ENCODE measurements around the gene LARP4B. TPM values are rescaled to one million over a fixed set of nuclear protein-coding genes. Genes with fewer than 3 reads are reported as not detected.

Gene LARP4B
- total RNA-seq, 1 donor from 2014 or later: 59.9 TPM

DNA sequence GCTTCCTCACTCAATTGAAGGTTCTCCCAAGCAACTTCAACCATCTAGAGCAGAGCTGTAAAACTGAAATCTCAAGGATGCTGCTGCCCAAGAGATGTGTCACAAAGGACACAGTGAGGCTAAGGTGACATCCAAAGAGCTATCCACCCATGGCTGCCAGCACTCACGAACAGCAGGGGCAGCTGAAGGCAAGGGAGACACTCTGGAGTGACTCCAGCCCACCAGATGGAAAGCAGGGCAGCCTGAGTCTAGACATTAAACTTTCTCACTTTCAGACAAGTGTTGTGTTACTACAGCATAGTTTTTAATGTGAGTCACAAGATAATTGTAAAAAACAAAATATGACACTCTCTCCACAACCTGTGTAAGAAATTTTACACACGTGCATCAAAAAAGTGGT, 113.5 kb downstream of the LARP4B start:
- intact Hi-C loops (cut with DNase I): no loop called here
- ATAC-seq (ENCODE audit: poor library complexity): no peak
- DNase-seq: no peak

DNA sequence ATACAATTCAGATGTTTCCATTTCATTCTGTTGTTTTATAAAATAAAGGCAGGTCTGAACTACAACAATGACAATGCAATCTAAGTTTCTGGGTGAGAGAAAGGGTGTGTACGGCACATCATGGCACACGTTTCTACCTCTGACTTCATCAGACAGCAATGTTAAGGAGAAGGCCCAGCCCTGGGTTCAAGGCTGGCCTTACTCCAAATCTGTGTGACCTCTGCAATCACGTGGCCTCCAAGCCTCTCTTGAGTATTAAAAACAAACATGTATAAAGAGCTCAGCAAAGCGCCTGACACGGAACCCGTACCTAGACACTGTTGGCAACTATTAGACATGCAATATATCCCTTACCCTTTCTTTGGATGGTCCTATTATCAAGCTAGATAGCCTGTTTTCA, 114.1 kb downstream of the LARP4B start:
- no peak for ATAC-seq (ENCODE audit: poor library complexity)
- intact Hi-C loops (cut with DNase I): no loop called here

DNA sequence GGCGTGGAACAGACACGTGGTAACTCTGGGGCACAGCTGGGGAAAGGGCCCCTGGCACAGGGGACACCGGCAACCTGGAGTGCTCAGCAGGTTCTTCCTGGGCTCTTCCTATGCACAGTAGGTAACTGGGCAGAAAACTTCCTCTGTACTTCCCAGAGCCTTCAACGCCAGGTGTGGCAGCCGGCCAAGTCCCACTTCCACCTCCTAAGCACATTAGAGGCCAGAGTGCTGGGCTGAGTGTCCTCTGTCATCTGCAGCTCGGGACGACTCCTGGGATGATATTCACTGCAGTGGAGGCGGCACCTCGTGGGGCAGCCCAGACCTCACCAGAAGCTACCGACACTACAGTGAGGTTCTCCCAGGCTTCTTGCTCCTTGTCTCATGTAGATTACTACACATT, 114.5 kb downstream of the LARP4B start:
- intact Hi-C loops (cut with DNase I): no loop called here
- DNase-seq (peak; percentile 67), ATAC-seq (ENCODE audit: poor library complexity) (peak; percentile 47)

More for the DNA sequence above, 114.1 kb downstream of the LARP4B start:
- no peak for DNase-seq

GRCh38 chr10:816091-816477, 115.4 kb downstream of the LARP4B start:
- intact Hi-C loops (cut with DNase I): no loop called here
- no peak for DNase-seq
- ATAC-seq (ENCODE audit: poor library complexity): no peak

DNA sequence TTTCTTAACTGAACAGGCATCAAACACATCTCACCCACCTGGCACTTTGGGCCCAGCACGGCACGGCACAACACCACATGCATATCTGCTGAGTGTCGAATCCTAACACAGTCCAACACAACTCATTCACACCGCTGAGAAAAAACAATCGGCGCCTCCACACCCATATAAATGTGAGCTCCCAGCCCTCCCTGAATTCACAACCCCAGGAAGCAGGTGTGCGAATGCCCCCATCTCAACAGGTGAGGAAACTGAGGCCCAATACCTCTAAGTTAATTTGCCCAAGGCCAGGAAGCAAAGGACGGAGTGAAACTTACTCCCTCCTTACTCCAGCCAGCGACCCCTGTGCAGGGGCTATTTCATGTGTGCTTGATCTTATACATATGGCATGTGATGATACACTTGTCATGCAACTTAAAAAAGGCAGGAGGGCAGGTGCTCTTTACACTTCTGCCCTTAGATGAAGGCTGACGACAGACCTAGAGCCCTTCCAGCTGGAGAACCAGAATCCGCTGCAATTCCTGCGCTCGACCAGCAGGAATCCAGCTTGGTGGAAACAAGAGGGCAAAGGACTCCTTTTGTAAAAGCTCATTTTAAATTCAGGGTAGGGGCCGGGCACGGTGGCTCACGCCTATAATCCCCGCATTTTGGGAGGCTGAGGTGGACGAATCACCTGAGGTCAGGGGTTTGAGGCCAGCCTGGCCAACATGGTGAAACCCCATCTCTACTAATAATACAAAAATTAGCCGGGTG, 116.0 kb downstream of the LARP4B start:
- intact Hi-C loops (cut with DNase I): no loop called here
- ATAC-seq (ENCODE audit: poor library complexity) (no peak), DNase-seq (no peak)

- intact Hi-C loops (cut with DNase I): no loop called here
- DNase-seq (no peak), ATAC-seq (ENCODE audit: poor library complexity) (no peak)
Observed at GRCh38 chr10:814536-815302, 116.8 kb downstream of the LARP4B start.

DNA sequence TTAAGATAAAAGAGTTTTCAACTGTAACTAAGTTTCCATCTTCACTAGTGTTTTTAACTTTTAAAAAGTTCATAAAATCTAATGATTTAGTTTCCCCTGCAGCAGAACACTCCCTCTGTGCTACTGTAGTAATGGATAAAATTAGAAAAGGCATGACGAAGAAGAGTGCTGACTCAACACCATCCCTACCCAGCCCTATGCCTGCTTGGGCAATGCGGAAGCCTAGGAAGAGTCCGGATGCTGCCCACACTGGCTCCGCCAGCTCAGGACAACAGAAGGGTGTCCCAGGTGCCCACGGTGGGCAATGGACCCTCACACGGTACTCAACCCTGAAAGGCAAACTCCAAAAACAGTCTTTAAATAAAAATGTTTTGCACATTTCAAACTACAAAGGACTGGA, 118.2 kb downstream of the LARP4B start:
- intact Hi-C loops (cut with DNase I): no loop called here
- no peak for DNase-seq
- no peak for ATAC-seq (ENCODE audit: poor library complexity)

DNA sequence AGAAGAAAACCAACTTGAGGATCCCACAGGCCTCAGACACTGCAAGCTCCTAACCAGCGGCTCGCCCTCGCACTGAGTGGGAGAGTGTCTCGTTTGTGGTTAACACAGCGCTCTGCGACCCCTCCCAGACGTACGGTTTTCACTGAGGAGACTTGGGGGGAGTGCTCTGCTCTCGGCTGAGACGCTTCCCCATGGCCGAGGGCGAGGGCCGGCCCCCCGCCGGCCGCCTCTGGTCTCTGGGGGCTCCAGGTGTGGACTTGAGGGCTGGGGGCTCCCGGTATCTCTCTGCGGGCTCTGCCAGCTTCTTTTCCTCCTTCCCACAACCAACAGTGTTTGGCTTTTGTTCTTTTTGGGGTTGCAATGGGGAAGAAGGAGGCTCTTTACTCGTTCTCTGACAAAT, 118.7 kb downstream of the LARP4B start:
- ATAC-seq (ENCODE audit: poor library complexity): no peak
- intact Hi-C loops (cut with DNase I): no loop called here
- DNase-seq: no peak

DNA sequence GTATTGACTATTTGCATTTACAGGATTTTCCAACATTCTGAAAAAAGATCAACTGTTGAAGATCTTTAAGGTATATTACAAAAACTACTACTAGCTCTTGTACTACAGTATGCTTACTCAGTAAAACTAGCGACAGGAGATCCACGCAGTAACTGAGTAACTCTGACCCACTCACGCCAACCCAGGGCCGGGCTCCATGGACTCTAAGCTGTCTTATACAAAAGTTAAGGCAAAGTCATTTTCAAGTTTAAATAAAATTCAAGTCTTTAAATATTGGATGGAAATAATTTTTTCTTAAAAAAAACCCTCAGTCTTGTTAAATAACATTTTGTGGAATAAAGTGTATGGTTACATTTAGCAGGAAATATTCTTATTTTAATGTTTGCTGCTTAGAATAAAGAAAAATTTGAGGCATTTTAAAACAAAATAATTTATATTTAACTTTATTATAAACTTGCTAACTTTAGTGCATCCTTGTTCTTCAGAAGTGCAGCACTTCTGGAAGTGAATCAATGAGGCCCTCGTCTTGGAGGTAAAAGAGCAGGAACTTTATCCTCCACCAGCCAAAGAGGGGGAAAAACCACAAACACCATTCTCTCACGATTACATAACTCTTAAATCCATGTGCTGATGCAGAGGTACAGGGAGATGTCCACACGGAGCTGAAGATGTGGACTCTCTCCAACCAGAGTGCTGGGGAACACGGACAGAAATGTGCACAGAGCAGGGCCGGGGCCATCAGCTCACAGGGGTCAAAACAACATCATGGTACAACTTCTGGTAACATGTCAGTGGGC, 119.9 kb downstream of the LARP4B start:
- intact Hi-C loops (cut with DNase I): no loop called here
- no peak for DNase-seq
- ATAC-seq (ENCODE audit: poor library complexity): no peak

DNA sequence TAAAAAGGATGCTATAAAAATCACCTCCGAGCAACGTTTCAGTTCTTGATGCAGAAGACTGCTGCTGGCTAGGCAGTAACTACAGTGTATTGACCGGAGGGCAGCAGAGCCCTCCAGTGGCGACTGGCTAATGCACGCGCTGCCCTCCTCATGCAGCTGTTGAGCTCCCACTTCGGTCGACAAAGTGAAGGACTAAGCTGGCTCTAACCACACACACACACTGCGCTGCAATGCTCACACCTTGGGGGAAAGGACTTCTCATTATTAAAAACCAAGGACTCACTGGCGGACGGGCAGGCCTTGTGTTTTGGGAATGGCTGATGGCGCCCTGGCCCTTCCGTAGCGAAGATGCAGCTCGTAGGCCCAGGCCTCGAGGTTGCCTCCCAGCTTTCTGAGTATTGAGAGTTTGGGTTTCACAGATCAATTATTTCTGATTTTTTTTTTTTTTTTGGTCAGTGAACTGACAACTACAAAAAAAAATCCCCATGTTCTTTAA, 121.1 kb downstream of the LARP4B start:
- no peak for DNase-seq
- intact Hi-C loops (cut with DNase I): no loop called here
- ATAC-seq (ENCODE audit: poor library complexity): peak; percentile 40

- ATAC-seq (ENCODE audit: poor library complexity) (peak; percentile 91), DNase-seq (peak; percentile 77)
- intact Hi-C loops (cut with DNase I): no loop called here
Observed at GRCh38 chr10:809671-810350, 121.7 kb downstream of the LARP4B start.

DNA sequence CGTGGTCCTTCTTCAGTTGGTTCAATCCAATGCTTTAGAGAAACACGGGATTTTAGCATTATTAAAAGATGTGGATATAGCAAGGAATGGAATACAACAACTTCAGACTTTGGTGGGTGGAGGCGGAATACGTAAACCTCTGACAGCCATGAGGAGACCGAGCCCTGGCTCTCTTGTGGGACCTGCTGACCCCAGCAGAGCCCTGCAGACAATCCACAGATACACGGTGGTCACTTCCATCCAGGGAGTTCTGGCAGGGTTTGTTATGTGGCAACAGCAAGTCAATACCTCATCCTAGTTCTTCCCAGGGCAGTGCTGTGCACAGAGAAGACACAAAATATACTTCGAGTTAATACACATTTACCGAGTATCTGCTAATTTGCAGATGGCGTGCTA, 123.5 kb downstream of the LARP4B start:
- ATAC-seq (ENCODE audit: poor library complexity) (no peak), DNase-seq (no peak)
- intact Hi-C loops (cut with DNase I): no loop called here

- intact Hi-C loops (cut with DNase I): no loop called here
- no peak for ATAC-seq (ENCODE audit: poor library complexity)
- DNase-seq: no peak
Observed at GRCh38 chr10:807163-807957, 124.1 kb downstream of the LARP4B start.

DNA sequence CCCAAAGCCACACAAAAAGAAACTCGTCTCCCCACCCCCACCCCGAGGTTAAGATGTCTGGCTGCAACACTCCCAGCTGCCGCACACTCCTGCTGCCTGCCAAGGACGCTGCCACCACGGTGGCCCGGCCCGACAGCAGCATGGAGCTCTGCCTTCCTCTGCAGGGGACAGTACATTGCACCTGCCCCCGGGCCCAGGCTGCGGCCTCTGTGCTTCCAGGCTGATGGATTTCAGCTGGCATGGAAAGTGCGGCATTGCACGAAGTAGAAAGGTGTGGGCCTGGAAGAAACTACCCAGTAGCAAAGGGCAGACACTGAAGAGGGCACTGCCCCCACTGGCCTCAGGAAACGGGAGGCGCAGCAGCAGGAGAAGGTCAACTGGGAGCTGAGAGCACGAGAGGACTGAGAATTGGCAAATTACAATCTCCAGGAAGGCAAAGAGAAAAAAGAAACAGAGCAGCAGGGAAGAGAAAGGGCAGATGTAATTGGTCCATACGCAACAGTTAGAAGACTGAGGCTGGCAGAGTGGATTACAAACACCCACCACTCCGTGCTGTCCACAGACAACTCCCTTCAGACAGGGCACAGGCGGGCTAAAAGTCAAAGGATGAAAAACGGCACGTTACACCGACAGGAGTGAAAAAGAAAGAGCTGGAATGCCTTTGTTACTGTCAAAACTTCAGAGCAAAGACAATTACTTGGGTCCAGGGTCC, 124.9 kb downstream of the LARP4B start:
- ATAC-seq (ENCODE audit: poor library complexity): peak; percentile 13
- intact Hi-C loops (cut with DNase I): no loop called here

GRCh38 chr10:805620-806305, 125.7 kb downstream of the LARP4B start:
- no peak for DNase-seq
- no peak for ATAC-seq (ENCODE audit: poor library complexity)
- intact Hi-C loops (cut with DNase I): no loop called here

More for the DNA sequence above, 124.9 kb downstream of the LARP4B start:
- no peak for DNase-seq

- ATAC-seq (ENCODE audit: poor library complexity) (no peak), DNase-seq (no peak)
- intact Hi-C loops (cut with DNase I): no loop called here
Observed at GRCh38 chr10:804787-805619, 126.5 kb downstream of the LARP4B start.
